GM12892 (cell line): ENCODE measurements around the gene ADGRB3.

Experiments used
- POLR2A ChIP-seq: IDR thresholded peaks from 2 replicates; pipeline ENCODE4 v1.6.1; 2011; ENCODE audit warnings: low read depth, low read length, control low read depth
- POLR2AphosphoS5 ChIP-seq: IDR thresholded peaks from 2 replicates; pipeline ENCODE4 v1.6.1; 2011; ENCODE audit warnings: low read depth, low read length, control low read depth

DNA sequence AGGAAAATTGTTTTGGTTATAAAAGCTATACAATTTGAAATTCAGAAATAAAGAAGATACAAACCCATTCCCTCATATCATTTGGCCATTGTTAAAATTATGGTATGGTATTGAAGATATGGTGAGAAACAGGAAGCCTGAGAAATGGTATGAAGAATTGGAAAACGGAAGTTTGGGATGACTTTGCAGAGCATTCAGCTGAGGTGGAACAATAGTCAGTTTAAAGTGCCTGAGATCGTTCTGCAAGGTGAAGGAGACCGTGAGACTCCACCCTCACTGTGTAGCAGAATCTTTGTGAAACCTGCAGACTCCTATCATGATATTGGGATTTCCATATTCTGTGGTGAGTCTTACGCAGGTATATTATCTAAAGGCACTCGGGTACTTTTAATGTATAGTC is 97.3 kb downstream of the ADGRB3 start:
- TF ChIP-seq POLR2A (no peak), POLR2AphosphoS5 (no peak)
